Prostate gland (tissue), 2 donors: ENCODE measurements around the gene CTBP2. TPM values are rescaled to one million over a fixed set of nuclear protein-coding genes. Genes with fewer than 3 reads are reported as not detected.

Source experiments
- DNase-seq: peaks from one replicate; pipeline ENCODE4 v3.0.0-alpha.2; 2019; ENCODE audit warnings: low spot score
- H3K27ac ChIP-seq, 2 donors: fragments of 200-600 bp; sonication (generic); 2 replicates each; pipeline ENCODE4 v1.5.1; 2017 to 2019
- H3K27me3 ChIP-seq: fragments of 200-600 bp; sonication (generic); replicated peaks from 2 replicates; pipeline ENCODE4 v1.5.1; 2019; ENCODE audit not compliant: insufficient read depth
- H3K36me3 ChIP-seq, 2 donors: fragments of 200-600 bp; sonication (generic); 1 replicate in 1 of 2; 2 replicates in 1 of 2; pipeline versions ENCODE4 v1.5.1 to v1.8.1; 2017 to 2019
- H3K4me1 ChIP-seq: fragments of 200-600 bp; sonication (generic); replicated peaks from 2 replicates; pipeline ENCODE4 v1.5.1; 2019
- H3K4me3 ChIP-seq, 2 donors: fragments of 200-600 bp; sonication (generic); 2 replicates each; pipeline ENCODE4 v1.5.1; 2017 to 2019
- H3K9me3 ChIP-seq: fragments of 200-600 bp; sonication (generic); 2 replicates; pipeline ENCODE4 v1.5.1; 2017
- CTCF ChIP-seq, 4 experiments: fragments of 200-600 bp in 2 of 4; fragments of 450-650 bp in 2 of 4; sonication (generic) in 2 of 4; IDR thresholded peaks; 1 replicate in 3 of 4; 2 replicates in 1 of 4; pipeline ENCODE4 v1.5.1; 2016 to 2019; ENCODE audit warnings: antibody characterized with exemption in 4 of 4, mild to moderate bottlenecking in 2 of 4, moderate library complexity in 2 of 4
- POLR2A ChIP-seq: fragments of 450-650 bp; IDR thresholded peaks from one replicate; pipeline ENCODE4 v1.6.1; 2016; ENCODE audit warnings: antibody characterized with exemption, mild to moderate bottlenecking
- POLR2AphosphoS5 ChIP-seq: sonication (generic); formaldehyde crosslinking; IDR thresholded peaks from one replicate; pipeline ENCODE4 v1.6.1; 2017; ENCODE audit warnings: antibody characterized with exemption
- WGBS: methylation state at CpG from one replicate; pipeline ENCODE4 v1.1.5; 2018; 5-methylcytosine and 5-hydroxymethylcytosine counted together
- intact Hi-C: fragments of 100-400 bp; cut with DNase I; formaldehyde crosslinking; loops from one replicate; pipeline ENCODE4 v1.14.2; 2022
- total RNA-seq, 2 donors: library from RNA; depleted of rRNA; stranded (reverse); fragments of >200 nt; gene quantifications; one replicate each; pipeline ENCODE4 v1.1.0, GENCODE V29; 2016

The CTBP2 gene
- total RNA-seq, 2 donors from 2014 or later, result 70.2 to 89.7 TPM

- intact Hi-C loops, result loop anchor here (5.0 kb wide), 1 partner anchor 43 kb away; no protein-coding TSS in a partner anchor
These were observed 155.6 kb downstream of the CTBP2 start for GRCh38 chr10:125004571-125005311.

GRCh38 chr10:125003901-125004467, 156.4 kb downstream of the CTBP2 start:
- H3K27ac ChIP-seq, result peak overlapping the region; percentile 8 to 15
- no peak for DNase-seq
- H3K9me3 ChIP-seq, result no peaks in the 10 kb centered on the region
- TF ChIP-seq POLR2AphosphoS5 (no peak), POLR2A (no peak), CTCF (IDR thresholded peaks at IDR 0.05) (no peak)
- no peaks in the 10 kb centered on the region for H3K36me3 ChIP-seq
- intact Hi-C loops, result loop anchor here (5.0 kb wide), 1 partner anchor 43 kb away; no protein-coding TSS in a partner anchor
- 84% methylated on average over 13 of the region's 14 CpGs for WGBS
- peaks cover 38% of the 10 kb centered on the region for H3K4me1 ChIP-seq
- no peak overlapping the region for H3K4me3 ChIP-seq
- no peaks in the 10 kb centered on the region for H3K27me3 ChIP-seq

More at GRCh38 chr10:125004571-125005311, 155.6 kb downstream of the CTBP2 start:
- Histone ChIP-seq H3K4me3 (no peak overlapping the region), H3K27ac (no peak overlapping the region), H3K4me1 (peaks cover 31% of the 10 kb centered on the region), H3K9me3 (no peaks in the 10 kb centered on the region), H3K36me3 (no peaks in the 10 kb centered on the region), H3K27me3 (no peaks in the 10 kb centered on the region)
- no peak for DNase-seq
- 82% methylated on average over 18 of the region's 19 CpGs for WGBS
- no peak for TF ChIP-seq POLR2A
- no peak for TF ChIP-seq POLR2AphosphoS5
- no peak for TF ChIP-seq CTCF (IDR thresholded peaks at IDR 0.05)

- Histone ChIP-seq H3K9me3 (no peaks in the 10 kb centered on the region), H3K36me3 (no peaks in the 10 kb centered on the region), H3K27me3 (no peaks in the 10 kb centered on the region), H3K4me1 (peaks cover 39% of the 10 kb centered on the region), H3K27ac (peak overlapping the region; percentile 8 to 15), H3K4me3 (no peak overlapping the region)
- no peak for DNase-seq
- intact Hi-C loops, result loop anchor here (5.0 kb wide), 1 partner anchor 44 kb away; no protein-coding TSS in a partner anchor
- TF ChIP-seq POLR2A (no peak), CTCF (IDR thresholded peaks at IDR 0.05) (no peak), POLR2AphosphoS5 (no peak)
- WGBS, result 85% methylated on average over 34 of the region's 34 CpGs
These were observed 157.0 kb downstream of the CTBP2 start for GRCh38 chr10:125003146-125003900.

- TF ChIP-seq CTCF (IDR thresholded peaks at IDR 0.05) (no peak), POLR2AphosphoS5 (no peak), POLR2A (no peak)
- DNase-seq, result no peak
- no peaks in the 10 kb centered on the region for H3K9me3 ChIP-seq
- intact Hi-C loops, result loop anchor here (5.0 kb wide), 1 partner anchor 45 kb away; no protein-coding TSS in a partner anchor
- 84% methylated on average over 28 of the region's 28 CpGs for WGBS
- peaks cover 39% of the 10 kb centered on the region for H3K4me1 ChIP-seq
- H3K27me3 ChIP-seq, result no peaks in the 10 kb centered on the region
- H3K4me3 ChIP-seq, result no peak overlapping the region
- peaks cover 0 to under 1% of the 10 kb centered on the region in 2 donors for H3K36me3 ChIP-seq
- H3K27ac ChIP-seq, result peak overlapping the region in 1 of 2 donors; percentile 72
These were observed 157.8 kb downstream of the CTBP2 start for GRCh38 chr10:125002423-125003145.
